H1 (cell line): ENCODE measurements around the gene ZNF367. TPM values are rescaled to one million over a fixed set of nuclear protein-coding genes. Genes with fewer than 3 reads are reported as not detected.
A peak's percentile ranks its signal among the peaks of the same experiment; 100 is the strongest.

ENCODE experiments used
- CTCF ChIA-PET: fragments of 300-600 bp; sonication (Branson Sonifier 250); formaldehyde crosslinking; loops from one replicate; lab custom pipeline; 2021; ENCODE audit not compliant: partially characterized antibody; lab: Charles Lee
- POLR2A ChIA-PET: fragments of 300-600 bp; sonication (Branson Sonifier 250); formaldehyde crosslinking; loops from one replicate; lab custom pipeline; 2021; ENCODE audit warnings: inconsistent platforms; ENCODE audit not compliant: partially characterized antibody; lab: Charles Lee
- DNase-seq, 2 experiments: peaks; one replicate each; pipeline versions ENCODE4 v3.0.0 to v3.0.0-alpha.2; 2010 to 2022; ENCODE audit warnings: low spot score in 2 of 2, low read depth in 1 of 2, mixed read lengths in 1 of 2
- FAIRE-seq: peaks from 2 replicates; lab custom pipeline; 2011; peaks lifted over from hg19 to GRCh38; lab: Jason Lieb, UNC
- H2AFZ ChIP-seq: 2 replicates; pipeline ENCODE4 v1.8.1; 2012; ENCODE audit warnings: low read length, inconsistent platforms
- H2AK5ac ChIP-seq: 2 replicates; pipeline ENCODE4 v1.6.1; 2013; ENCODE audit warnings: low read depth, low read length
- H2BK120ac ChIP-seq: replicated peaks from 2 replicates; pipeline ENCODE3; 2013; ENCODE audit warnings: low read depth, low read length, inconsistent platforms
- H2BK12ac ChIP-seq: 2 replicates; pipeline ENCODE4 v1.6.1; 2013; ENCODE audit warnings: low read depth, low read length
- H2BK15ac ChIP-seq: 2 replicates; pipeline ENCODE4 v1.6.1; 2013; ENCODE audit warnings: low read length
- H2BK20ac ChIP-seq: 2 replicates; pipeline ENCODE4 v1.6.1; 2013; ENCODE audit warnings: low read length
- H2BK5ac ChIP-seq: 2 replicates; pipeline ENCODE4 v1.6.1; 2013; ENCODE audit warnings: low read depth, low read length
- H3K14ac ChIP-seq: 2 replicates; pipeline ENCODE4 v1.6.1; 2013; ENCODE audit warnings: inconsistent platforms; ENCODE audit not compliant: insufficient read length
- H3K18ac ChIP-seq: 2 replicates; pipeline ENCODE4 v1.6.1; 2013; ENCODE audit warnings: low read length; ENCODE audit errors: extremely low read depth
- H3K23ac ChIP-seq: 2 replicates; pipeline ENCODE4 v1.6.1; 2013; ENCODE audit warnings: inconsistent platforms; ENCODE audit not compliant: insufficient read length
- H3K23me2 ChIP-seq: 2 replicates; pipeline ENCODE4 v1.6.1; 2013; ENCODE audit warnings: low read depth, low read length
- H3K27ac ChIP-seq: 2 replicates; pipeline ENCODE4 v1.6.1; 2011; ENCODE audit warnings: low read depth, low read length, inconsistent platforms
- H3K27me3 ChIP-seq, 4 experiments: replicated peaks in 1 of 4; 1 replicate in 1 of 4; 2 replicates in 3 of 4; pipeline versions ENCODE4 v1.6.1 to v1.8.1; 2011 to 2013; ENCODE audit warnings: low read length in 3 of 4, mild to moderate bottlenecking in 3 of 4, inconsistent platforms in 2 of 4, mixed read lengths in 2 of 4, moderate library complexity in 1 of 4; ENCODE audit not compliant: control insufficient read depth in 3 of 4, insufficient read depth in 3 of 4; ENCODE audit errors: extremely low read depth in 1 of 4
- H3K36me3 ChIP-seq, 4 experiments: 2 replicates each; pipeline versions ENCODE4 v1.6.1 to v1.8.1; 2011 to 2013; ENCODE audit warnings: mild to moderate bottlenecking in 4 of 4, low read length in 3 of 4, moderate library complexity in 2 of 4, control low read depth in 1 of 4, inconsistent platforms in 1 of 4; ENCODE audit not compliant: insufficient read depth in 4 of 4, control insufficient read depth in 2 of 4
- H3K4ac ChIP-seq: replicated peaks from 2 replicates; pipeline ENCODE3; 2013; ENCODE audit warnings: low read length, low read depth, mixed read lengths, inconsistent platforms; ENCODE audit not compliant: insufficient read length
- H3K4me1 ChIP-seq, 4 experiments: replicated peaks in 1 of 4; 1 replicate in 1 of 4; 2 replicates in 3 of 4; pipeline versions ENCODE4 v1.6.1 to v1.8.1; 2011 to 2013; ENCODE audit warnings: low read length in 3 of 4, inconsistent platforms in 2 of 4, mixed read lengths in 1 of 4; ENCODE audit not compliant: insufficient read depth in 4 of 4, control insufficient read depth in 3 of 4
- H3K4me2 ChIP-seq, 2 experiments: 2 replicates each; pipeline versions ENCODE4 v1.6.1 to v1.8.1; 2011 to 2013; ENCODE audit warnings: low read depth in 2 of 2, low read length in 2 of 2, control low read depth in 1 of 2, inconsistent platforms in 1 of 2, mild to moderate bottlenecking in 1 of 2; ENCODE audit not compliant: insufficient read depth in 1 of 2
- H3K4me3 ChIP-seq, 4 experiments: fragments of 200-600, 300-600 bp in 1 of 4; sonication (generic), shearing (Covaris generic), sonication (Bioruptor Twin) in 1 of 4; 2 replicates each; pipeline versions ENCODE4 v1.5.1 to v1.8.1; 2011 to 2016; ENCODE audit warnings: low read length in 4 of 4, low read depth in 3 of 4, control low read depth in 2 of 4, inconsistent platforms in 2 of 4, mild to moderate bottlenecking in 2 of 4, mixed read lengths in 1 of 4, moderate library complexity in 1 of 4; ENCODE audit not compliant: insufficient read depth in 2 of 4; ENCODE audit errors: extremely low read depth in 1 of 4
- H3K56ac ChIP-seq: replicated peaks from 2 replicates; pipeline ENCODE3; 2013; ENCODE audit warnings: low read depth, mild to moderate bottlenecking, mixed read lengths, low read length, inconsistent platforms; ENCODE audit not compliant: insufficient read length
- H3K79me1 ChIP-seq: 2 replicates; pipeline ENCODE4 v1.6.1; 2013; ENCODE audit warnings: low read depth, low read length, control low read depth
- H3K79me2 ChIP-seq, 2 experiments: 2 replicates each; pipeline versions ENCODE4 v1.6.1 to v1.8.1; 2012 to 2013; ENCODE audit warnings: low read length in 2 of 2, mild to moderate bottlenecking in 2 of 2, inconsistent platforms in 1 of 2; ENCODE audit not compliant: insufficient read depth in 2 of 2, control insufficient read depth in 1 of 2
- H3K9ac ChIP-seq, 4 experiments: replicated peaks in 1 of 4; 1 replicate in 1 of 4; 2 replicates in 3 of 4; pipeline versions ENCODE4 v1.6.1 to v1.8.1; 2011 to 2013; ENCODE audit warnings: low read depth in 3 of 4, low read length in 3 of 4, control low read depth in 2 of 4, mild to moderate bottlenecking in 2 of 4, moderate library complexity in 2 of 4, inconsistent platforms in 1 of 4; ENCODE audit errors: extremely low read depth in 1 of 4
- H3K9me3 ChIP-seq, 2 experiments: 2 replicates each; pipeline versions ENCODE4 v1.6.1 to v1.8.1; 2012 to 2013; ENCODE audit warnings: mild to moderate bottlenecking in 2 of 2, moderate library complexity in 2 of 2, control low read depth in 1 of 2, inconsistent platforms in 1 of 2, low read depth in 1 of 2, low read length in 1 of 2, mixed read lengths in 1 of 2; ENCODE audit not compliant: insufficient read depth in 2 of 2
- H4K20me1 ChIP-seq, 2 experiments: replicated peaks in 1 of 2; 2 replicates each; pipeline versions ENCODE3 to v1.8.1; 2011 to 2013; ENCODE audit warnings: inconsistent platforms in 2 of 2, low read length in 2 of 2, mild to moderate bottlenecking in 1 of 2; ENCODE audit not compliant: insufficient read depth in 2 of 2, control insufficient read depth in 1 of 2
- H4K5ac ChIP-seq: 2 replicates; pipeline ENCODE4 v1.6.1; 2013; ENCODE audit warnings: low read length, low read depth, mixed read lengths, inconsistent platforms; ENCODE audit not compliant: insufficient read length
- H4K8ac ChIP-seq: 2 replicates; pipeline ENCODE4 v1.8.0; 2013; ENCODE audit warnings: mild to moderate bottlenecking, moderate library complexity, low read length, inconsistent platforms; ENCODE audit not compliant: insufficient read depth; ENCODE audit errors: extremely low read depth
- H4K91ac ChIP-seq: replicated peaks from 2 replicates; pipeline ENCODE3; 2013; ENCODE audit warnings: low read length, mixed read lengths, inconsistent platforms; ENCODE audit not compliant: insufficient read length
- ASH2L ChIP-seq: fragments of 200-600, 300-600 bp; sonication (generic); IDR thresholded peaks from one replicate; pipeline ENCODE4 v1.7.1; 2017; ENCODE audit warnings: low read length
- EZH2 ChIP-seq: fragments of 200-600 bp; sonication (generic); IDR thresholded peaks from 2 replicates; pipeline ENCODE4 v1.7.1; 2012; ENCODE audit warnings: low read depth, mild to moderate bottlenecking, moderate library complexity, low read length, inconsistent platforms; ENCODE audit not compliant: severe bottlenecking
- SIN3A ChIP-seq, 2 experiments: IDR thresholded peaks in 1 of 2; conservative IDR thresholded peaks in 1 of 2; 2 replicates each; pipeline ENCODE4 v1.6.1; 2011 to 2012; ENCODE audit warnings: low read length in 2 of 2, improper control_type of control experiment in 1 of 2, low read depth in 1 of 2, mild to moderate bottlenecking in 1 of 2
- SIX5 ChIP-seq: IDR thresholded peaks from 2 replicates; pipeline ENCODE4 v1.6.1; 2011; ENCODE audit warnings: mild to moderate bottlenecking, low read depth, low read length
- TEAD4 ChIP-seq: IDR thresholded peaks from 2 replicates; pipeline ENCODE4 v1.6.1; 2012; ENCODE audit warnings: low read depth, low read length, inconsistent platforms, mixed read lengths
- WGBS, 2 experiments: shearing (Covaris generic) in 1 of 2; methylation state at CpG; one replicate each; pipeline versions ENCODE4 v1.1.6 to v1.1.7; 2013 to 2015; ENCODE audit warnings: low lambda C conversion rate in 2 of 2, mixed read lengths in 2 of 2, inconsistent platforms in 1 of 2, low coverage in 1 of 2, missing lambda C conversion rate in 1 of 2; ENCODE audit not compliant: insufficient replicate concordance in 2 of 2, insufficient coverage in 1 of 2, insufficient read length in 1 of 2; ENCODE audit errors: extremely low coverage in 1 of 2, missing lambda C conversion rate in 1 of 2; 5-methylcytosine and 5-hydroxymethylcytosine counted together
- polyA plus RNA-seq, 7 experiments: library from polyadenylated mRNA; depleted of rRNA in 3 of 7; stranded (reverse) in 5 of 7; unstranded in 2 of 7; fragments of >200 nt in 5 of 7; fragments of 200-250 nt in 2 of 7; gene quantifications; 1 replicate in 5 of 7; 2 replicates in 1 of 7; 4 replicates in 1 of 7; pipeline versions ENCODE4 v1.2.1 to v1.2.3, GENCODE V29; 2011 to 2013; ENCODE audit warnings: missing spikeins in 2 of 7, mixed read lengths in 2 of 7
- total RNA-seq: library from RNA; stranded (reverse); fragmentation: NEBNext Ultra II Directional; extraction: Animal tissue kit (Norgen Biotek cat#: 25700); gene quantifications from 2 replicates; pipeline ENCODE4 v1.2.1, GENCODE V29; 2021

Gene ZNF367
- total and polyA plus RNA-seq, 2 of the 8 experiments (the other 6 are each of a cell fraction or from before 2014, with no cell fraction given), result 2.2 to 8.2 TPM

DNA sequence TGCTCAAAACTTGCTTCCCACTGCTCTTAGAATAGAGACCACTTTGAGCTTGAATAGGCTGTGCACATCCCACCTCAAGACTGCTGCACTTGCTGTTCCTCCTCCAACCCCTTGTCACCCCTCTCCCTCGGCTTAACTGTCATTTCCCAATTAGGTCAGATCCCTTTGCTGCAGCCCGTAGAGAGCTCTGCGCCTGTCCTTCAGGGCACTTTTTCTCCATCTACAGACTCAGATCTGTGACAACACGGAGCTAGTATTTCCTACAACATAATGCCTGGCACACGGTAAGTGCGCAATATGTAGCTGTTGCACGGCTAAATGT lies 31.3 kb upstream of the ZNF367 start:
- FAIRE-seq (peak; percentile 48), DNase-seq (peak in 1 of 2 experiments; percentile 13)
- Histone ChIP-seq H3K14ac (no peak overlapping the region), H2AFZ (peak overlapping the region; percentile 94), H3K27me3 (peaks cover 0 to 13% (median 5%) of the 10 kb centered on the region in 4 experiments; a peak in 4 of 7 replicates), H3K4ac (no peak overlapping the region), H3K4me2 (peak overlapping the region; percentile 92 to 99), H4K8ac (no peak overlapping the region), H4K5ac (no peak overlapping the region), H3K4me1 (peaks cover 0 to 7% (median 4%) of the 10 kb centered on the region in 4 experiments; a peak in 4 of 7 replicates), H3K23me2 (peaks cover 10% of the 10 kb centered on the region), H3K79me2 (peaks cover 0 to 6% of the 10 kb centered on the region in 2 experiments; a peak in 1 of 4 replicates), H3K23ac (no peak overlapping the region), H4K91ac (no peak overlapping the region), H2BK20ac (no peak overlapping the region), H3K27ac (no peak overlapping the region), H3K56ac (no peak overlapping the region), H3K79me1 (no peaks in the 10 kb centered on the region), H3K9me3 (no peaks in the 10 kb centered on the region), H3K18ac (no peak overlapping the region), H2BK5ac (no peak overlapping the region), H3K9ac (no peak overlapping the region), H2AK5ac (no peak overlapping the region), H4K20me1 (peaks cover 3% of the 10 kb centered on the region in 2 experiments), H3K4me3 (peak overlapping the region; percentile 52 to 72 (median 60); a peak in 7 of 8 replicates), H2BK120ac (no peak overlapping the region), H2BK15ac (no peak overlapping the region), H3K36me3 (no peaks in the 10 kb centered on the region), H2BK12ac (peak overlapping the region; percentile 12; the same call in 1 of the 2 replicates)
- ChIA-PET CTCF (interaction anchor here (0.6 to 1.8 kb wide), 13 partner anchors 9 to 993 kb away, joined by 3 to 7 read pairs (median 4); no protein-coding TSS in a partner anchor), POLR2A (interaction anchor here (1.0 to 1.2 kb wide), 2 partner anchors 29 to 33 kb away, joined by 3 to 6 read pairs; no protein-coding TSS in a partner anchor)
- TF ChIP-seq SIX5, result no peak
- peak; percentile 29 for TF ChIP-seq EZH2
- TF ChIP-seq ASH2L, result peak; percentile 77
- TF ChIP-seq SIN3A (conservative IDR thresholded peaks at IDR 0.05 in 1 of 2, IDR thresholded peaks at IDR 0.05 in 1 of 2; ENCODE audit: low read depth in 1 of 2, low read length in 2 of 2), result peak in 1 of 2 experiments; percentile 28; a peak in 1 of 4 replicates
- no peak for TF ChIP-seq TEAD4
- 2% methylated on average over 7 of the region's 7 CpGs; no CpG with 5 or more reads in 1 of the 2 experiments for WGBS, 2 experiments
